NCI-H1436 treated with DMSO at 0.1 percent for 48 hours (cell line): ENCODE measurements around the gene DNAJC11.
"Not testable (repeated sequence)": the region's sequence is repeated elsewhere in the genome, so short reads cannot be mapped to it uniquely, and the experiment has no call there.

ENCODE experiments used
- DNase-seq: peaks from one replicate; lab custom pipeline; 2025; lab: John Stamatoyannopoulos, UW

Gene DNAJC11

GRCh38 chr1:6652986-6653385 lies 48.6 kb downstream of the DNAJC11 start:
- DNase-seq = no peak

GRCh38 chr1:6651909-6652308 lies 49.7 kb downstream of the DNAJC11 start:
- DNase-seq = no peak

- DNase-seq = no peak
These were observed 53.1 kb downstream of the DNAJC11 start for GRCh38 chr1:6648556-6648955.

GRCh38 chr1:6646499-6647148 lies 55.0 kb downstream of the DNAJC11 start:
- DNase-seq = no peak

DNA sequence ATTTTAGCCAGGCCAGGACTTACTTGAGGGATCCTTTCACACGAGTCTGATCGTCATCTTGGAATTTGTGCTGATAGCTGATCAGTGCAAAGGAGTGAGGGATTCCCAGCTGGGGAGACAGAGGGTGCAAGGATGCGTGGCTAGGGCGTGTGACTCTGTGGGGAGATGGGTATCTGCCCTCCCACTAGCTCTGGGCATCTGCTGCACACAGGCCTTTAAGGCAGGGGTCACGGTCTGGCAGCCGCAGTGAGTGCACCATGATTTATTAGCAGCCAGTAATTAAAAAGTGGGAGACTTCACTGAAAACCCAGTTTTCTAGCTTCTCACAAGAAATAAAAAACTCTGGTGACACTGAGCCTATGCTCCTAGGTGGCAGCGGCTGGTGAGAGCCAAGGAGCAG lies 56.6 kb downstream of the DNAJC11 start:
- DNase-seq = no peak

GRCh38 chr1:6640867-6641266 lies 60.7 kb downstream of the DNAJC11 start:
- not testable (repeated sequence) for DNase-seq

DNA sequence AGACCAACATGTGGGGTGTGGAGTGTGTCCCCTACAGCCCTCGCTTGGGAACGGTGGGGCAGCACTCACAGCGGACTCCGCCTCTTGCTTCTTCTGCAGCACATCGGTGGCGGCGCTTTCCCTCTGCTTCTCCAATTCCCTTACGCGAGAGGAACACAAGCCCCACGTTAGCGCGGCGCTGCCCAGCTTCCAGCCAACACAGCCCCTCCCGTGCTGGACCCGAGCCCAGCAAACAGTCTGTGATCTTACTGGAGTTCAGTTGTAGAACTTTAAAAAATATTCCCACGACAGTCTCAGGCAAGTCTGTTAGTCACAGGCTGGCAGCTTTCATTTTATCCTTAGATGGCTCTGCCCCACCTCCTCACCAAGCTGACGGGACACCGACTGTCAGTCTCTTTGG lies 63.4 kb downstream of the DNAJC11 start:
- no peak for DNase-seq

DNA sequence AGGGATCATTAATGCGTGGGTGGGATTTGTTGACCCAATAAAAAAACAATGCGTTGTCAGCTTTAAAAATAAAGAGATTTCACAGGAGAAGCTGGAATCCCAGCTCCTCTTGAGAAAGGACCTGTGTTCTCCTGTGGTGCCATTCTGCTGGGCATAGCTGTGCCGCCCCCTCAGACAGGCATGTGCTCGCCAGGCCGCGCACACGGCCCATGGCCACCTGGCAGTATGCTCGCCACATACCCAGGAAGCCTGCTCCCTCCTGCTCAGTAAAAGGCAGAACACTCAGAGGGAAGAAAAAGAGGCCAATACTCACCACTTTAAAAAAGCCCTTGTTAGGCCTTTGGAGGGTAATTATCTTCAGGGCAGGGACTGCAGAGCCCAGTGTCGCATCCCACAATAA lies 63.8 kb downstream of the DNAJC11 start:
- DNase-seq = no peak

DNA sequence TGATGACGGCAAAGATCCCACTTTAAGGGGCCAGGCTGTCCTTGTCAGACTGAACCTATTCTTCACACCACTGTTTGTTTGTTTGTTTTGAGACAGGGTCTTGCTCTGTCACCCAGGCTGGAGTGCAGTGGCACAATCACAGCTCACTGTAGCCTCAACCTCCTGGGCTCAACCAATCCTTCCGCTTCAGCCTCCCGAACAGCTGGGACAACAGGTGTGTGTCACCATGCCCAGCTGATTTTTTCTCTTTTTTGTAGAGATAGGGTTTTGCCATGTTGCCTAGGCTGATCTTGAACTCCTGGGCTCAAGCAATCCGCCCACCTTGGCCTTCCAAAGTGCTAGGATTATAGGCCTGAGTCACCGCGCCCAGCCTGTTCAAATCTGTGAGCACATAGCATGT lies 64.8 kb downstream of the DNAJC11 start:
- DNase-seq = not testable (repeated sequence)

DNA sequence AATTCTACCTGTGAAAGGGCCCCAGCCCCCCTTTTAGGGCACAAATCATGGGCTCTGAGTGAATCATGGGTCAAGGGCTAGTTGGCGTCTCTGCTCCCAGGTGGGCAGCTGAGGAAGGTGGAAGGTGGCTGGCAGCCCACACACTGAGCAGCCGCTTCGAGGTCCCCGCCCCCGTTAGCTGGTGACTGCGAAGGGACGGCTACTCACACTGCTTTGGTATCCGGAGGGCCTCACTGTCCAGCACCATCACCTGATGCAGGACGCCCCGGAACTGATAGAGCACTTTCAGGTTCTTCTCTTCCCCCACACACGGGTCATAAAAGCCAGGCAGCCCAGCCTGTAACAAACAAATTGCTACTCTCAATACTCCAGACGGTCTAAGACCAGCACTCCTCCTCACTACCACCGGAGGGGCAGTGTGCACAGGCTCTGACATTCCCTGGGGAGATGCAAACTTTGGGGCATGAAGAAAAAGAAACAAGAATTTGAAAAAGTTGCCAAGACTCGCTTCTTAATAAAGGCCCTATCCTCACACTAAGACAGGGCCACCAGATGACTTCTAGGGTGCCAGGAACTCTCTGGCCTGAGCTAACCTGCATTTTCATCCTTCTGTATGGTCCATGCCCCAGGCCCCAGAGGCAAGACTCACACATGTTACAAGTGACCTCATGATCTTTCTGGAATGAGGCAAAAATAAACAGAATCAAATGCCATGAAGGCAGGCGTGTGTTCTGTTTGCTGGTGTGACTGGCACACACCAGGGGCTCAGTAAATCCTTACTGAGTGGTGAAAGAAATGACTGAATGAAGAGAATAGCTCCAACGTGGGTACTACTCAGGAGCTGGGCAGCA lies 65.5 kb downstream of the DNAJC11 start:
- no peak for DNase-seq

GRCh38 chr1:6635161-6635909 lies 66.3 kb downstream of the DNAJC11 start:
- no peak for DNase-seq

GRCh38 chr1:6634371-6635052 lies 67.1 kb downstream of the DNAJC11 start:
- DNase-seq = no peak

DNA sequence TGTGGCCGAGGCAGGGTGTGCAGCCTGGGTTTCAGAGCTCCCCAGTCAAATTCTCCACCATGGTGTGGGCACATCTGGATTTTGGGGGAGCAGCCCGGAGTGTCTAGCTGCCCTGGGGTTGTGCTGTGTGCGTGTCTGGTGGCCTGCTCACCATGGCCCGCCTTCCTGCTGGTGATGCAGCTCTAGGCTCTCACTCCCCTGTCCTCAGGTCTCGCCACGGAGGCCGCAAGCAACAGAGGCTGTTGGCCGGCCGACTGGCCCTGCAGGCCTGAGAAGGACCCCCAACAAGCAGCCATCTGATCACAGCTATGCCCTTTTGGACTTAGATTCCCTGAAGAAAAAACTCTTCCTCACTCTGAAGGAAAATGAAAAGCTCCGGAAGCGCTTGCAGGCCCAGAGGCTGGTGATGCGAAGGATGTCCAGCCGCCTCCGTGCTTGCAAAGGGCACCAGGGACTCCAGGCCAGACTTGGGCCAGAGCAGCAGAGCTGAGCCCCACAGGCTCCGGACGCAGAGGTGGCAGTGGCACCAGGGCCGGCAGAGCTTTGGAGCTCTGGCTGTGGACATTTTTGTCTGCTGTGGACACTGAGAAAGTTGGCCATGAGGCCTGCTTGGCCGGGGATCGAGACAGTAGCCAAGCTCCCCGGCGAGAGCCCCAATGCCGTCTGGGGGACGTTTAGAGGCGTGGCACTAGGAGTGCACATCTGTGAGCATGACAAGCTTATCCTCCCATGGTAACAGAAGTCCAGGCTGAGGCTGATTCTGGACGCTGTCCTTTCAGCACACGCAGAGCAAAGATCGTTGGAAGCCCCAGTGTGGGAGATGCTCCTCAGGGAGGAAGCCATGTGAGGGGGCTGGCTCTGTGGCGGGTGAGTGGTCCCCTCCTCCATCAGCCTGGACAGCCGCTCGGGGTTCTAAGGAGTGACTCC lies 68.8 kb downstream of the DNAJC11 start:
- no peak for DNase-seq

GRCh38 chr1:6631058-6631457 lies 70.6 kb downstream of the DNAJC11 start:
- no peak for DNase-seq

DNA sequence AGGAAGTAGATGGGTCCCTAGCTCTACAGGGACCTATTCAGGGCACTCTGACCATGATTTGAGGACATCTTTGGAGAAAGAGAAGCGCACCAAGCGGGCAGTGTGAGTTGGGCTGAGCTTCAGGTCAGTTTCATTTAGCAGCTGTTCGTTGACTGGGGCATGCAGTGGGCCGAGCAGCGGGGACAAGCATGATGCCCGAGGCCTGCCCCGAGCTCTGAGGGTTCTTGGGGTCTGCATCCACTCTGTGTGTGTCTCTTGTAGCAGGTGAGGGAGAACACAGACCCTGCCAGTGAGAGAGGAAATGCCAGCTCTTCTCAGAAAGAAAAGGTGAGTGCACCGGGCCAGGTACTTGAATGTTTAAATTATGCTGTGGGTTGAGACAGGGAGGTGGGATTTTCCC lies 71.6 kb downstream of the DNAJC11 start:
- DNase-seq = no peak

GRCh38 chr1:6628971-6629479 lies 72.6 kb downstream of the DNAJC11 start:
- DNase-seq = no peak

DNA sequence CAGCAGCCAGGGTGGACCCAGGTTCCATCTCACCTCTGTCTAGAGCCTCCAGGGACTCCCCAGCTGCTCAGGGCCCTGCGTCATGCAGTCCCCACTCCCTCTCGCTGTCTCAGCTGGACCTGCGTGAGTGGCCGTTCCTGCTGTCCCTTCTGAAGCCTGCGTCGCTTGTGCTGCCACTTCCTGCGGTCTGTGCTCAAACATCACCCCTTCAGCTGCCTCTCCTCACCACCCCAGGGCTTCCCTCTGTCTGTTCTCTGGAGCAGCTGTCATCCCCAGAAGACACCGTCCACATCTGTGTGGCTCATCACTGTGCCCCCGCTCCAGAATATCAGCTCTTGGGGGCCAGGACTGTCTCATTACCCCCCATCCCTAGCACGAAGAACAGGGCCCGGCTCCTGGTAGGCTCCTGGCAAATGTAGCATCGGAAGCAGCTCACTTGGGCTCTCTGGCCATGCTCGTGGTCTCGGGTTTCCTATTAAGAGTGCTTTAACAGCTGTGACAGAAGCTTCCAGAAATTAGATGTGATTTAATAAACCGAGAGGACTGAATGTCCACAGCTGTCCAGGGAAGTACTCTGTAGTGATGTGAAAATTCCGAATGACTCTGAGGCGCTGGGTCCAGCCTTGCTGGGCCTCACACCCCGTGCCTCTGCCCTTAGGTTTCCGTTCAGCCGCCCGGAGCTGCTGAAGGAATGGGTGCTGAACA lies 73.6 kb downstream of the DNAJC11 start:
- DNase-seq = no peak

GRCh38 chr1:6627031-6627430 lies 74.6 kb downstream of the DNAJC11 start:
- DNase-seq = no peak

DNA sequence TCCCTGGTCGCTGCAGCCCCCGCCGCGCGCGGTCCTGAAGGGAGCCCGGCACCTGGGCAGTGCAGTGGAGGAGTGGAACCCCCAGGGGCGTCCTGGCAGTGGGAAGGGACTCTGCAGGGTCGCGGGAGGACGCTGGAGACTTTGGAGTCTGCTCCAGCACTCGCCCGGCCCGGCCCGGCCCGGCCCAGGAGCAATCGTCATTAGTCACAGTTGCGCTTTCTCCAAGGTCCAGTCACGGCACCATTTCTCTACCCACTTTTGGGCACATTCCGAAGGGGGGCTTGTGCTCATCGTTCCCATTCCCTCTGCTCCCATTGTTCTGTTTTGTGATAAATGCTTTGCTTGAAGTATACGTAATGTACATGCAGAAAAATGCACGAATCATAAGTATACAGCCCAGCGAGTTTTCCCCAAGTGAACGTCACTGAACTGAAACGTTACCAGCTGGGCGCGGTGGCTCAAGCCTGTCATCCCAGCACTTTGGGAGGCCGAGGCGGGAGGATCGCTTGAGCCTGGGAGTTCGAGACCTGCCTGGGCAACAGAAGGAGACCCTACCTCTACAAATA lies 75.9 kb downstream of the DNAJC11 start:
- no peak for DNase-seq
